GM21825 (cell line): ENCODE measurements around the gene DAPL1.

ENCODE experiments used
- ATAC-seq: cut with Tn5 transposase; IDR thresholded peaks from one replicate; pipeline ENCODE4 v1.9.1; 2021; ENCODE audit warnings: mild to moderate bottlenecking, moderate library complexity; ENCODE audit not compliant: unreplicated experiment

The DAPL1 gene

DNA sequence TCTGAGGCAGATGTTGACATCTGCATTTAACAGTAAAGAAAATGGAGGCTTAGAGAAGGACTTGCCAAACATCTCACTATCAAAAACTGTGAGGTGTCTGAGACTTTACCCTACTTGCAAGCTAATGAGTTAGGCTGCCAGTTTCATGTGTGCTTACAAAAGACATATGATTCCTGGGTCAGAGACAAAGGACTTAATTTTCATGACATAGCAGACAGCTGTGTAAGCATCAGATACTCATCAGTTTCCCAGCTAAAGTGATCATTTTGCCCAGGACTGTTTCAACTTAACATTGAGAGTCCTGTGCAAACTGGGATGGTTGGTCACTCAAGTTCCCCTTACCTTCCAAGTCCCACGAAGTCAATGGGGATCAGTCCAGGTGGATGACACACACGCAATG lies 18.9 kb upstream of the DAPL1 start:
- no peak for ATAC-seq

DNA sequence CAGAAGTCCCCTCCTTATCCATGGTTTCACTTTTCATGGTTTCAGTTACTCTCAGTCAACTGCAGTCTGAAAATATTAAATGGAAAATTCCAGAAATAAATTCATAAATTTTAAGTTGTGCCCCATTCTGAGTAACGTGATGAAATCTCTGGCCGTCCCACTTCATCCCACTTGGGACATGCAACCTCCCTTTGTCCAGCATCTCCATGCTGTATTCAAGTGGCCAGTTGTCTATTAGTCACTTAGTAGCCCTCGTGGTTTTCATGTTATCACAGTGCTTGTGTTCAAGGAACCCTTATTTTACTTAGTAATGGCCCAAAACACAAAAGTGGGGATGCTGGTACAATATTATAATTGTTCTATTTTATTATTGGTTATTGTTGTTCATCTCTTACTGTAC lies 18.0 kb upstream of the DAPL1 start:
- ATAC-seq = no peak

DNA sequence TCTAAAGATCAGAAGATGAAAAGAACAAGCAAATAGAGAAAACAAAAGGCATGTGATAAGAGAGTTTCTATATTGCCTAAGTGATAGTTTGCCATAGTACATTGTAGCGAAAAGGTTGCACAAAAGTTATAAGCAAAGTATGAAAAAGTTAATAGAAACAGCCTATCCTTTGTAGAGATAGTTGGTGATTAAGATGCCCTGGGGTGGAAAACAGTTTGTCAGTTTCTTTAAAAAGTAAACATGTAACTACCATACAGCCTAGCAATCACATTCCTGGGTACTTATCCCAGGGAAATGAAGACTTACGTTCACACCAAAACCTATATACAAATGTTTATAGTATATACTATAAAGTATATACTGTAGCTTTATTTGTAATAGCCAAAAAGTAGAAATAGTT lies 16.9 kb upstream of the DAPL1 start:
- no peak for ATAC-seq

DNA sequence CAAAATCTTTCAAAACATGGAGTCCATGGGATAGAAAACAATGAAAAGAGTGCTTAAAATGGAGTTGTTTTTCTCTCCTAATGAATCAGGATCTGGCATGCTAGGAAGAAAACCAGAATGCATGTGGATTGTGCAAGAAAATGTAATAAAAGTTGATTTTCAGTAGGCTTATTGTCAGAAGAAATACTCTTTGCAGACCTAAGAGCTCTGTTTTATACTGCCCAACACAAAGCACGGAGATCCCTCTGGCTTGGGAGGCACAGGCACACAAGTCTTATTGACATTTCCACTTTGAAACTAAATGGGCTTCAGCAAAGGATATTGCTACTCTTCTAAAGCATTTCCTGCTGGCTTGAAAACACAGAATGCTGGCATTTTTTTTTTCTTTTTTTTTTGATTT lies 15.5 kb upstream of the DAPL1 start:
- no peak for ATAC-seq

DNA sequence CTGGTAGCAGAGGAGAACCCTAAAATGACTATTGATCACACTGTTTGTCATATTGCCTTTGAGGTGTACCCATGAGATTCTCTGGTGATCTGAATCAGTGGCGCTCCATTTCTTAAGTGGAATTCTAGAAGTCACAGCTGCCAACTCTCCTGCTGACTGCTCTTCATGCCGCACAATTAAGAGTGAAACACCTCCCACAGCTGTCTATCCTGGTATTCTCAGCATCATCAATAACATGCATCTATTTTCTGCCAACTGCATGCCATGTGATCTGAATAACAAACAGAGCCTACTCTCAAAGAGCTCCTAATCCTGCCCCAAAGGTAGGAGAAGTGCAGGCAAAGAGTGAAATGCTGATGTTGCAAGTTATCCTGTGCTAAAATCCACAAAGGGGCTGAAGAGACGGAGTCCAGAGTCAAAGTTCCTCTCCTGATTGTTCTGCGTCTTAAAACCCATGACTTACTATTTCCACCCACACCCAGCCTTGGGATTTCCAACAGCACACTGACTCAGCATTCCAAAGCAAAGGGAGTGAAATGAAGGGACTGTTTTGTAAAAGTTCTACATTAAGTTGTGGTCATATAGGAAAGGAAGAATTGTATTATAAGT lies 13.7 kb upstream of the DAPL1 start:
- no peak for ATAC-seq

DNA sequence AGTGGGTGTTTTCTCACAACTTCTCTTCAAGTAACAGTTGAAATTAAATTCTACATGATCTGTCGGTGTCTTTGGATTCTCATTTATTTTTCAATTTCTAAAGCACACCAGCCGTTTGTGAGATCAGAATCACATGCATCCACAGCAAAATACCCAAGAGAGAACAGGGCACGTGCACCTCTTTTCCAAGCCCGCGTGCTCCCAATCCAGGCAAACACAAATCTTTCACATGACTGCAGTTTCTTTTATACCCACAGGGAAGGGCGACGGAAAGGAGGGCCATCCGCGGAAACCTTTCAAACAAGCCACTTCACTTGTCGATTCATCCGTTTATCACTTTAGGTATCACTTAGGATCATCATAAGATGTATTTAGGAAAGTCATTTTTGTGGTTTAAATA lies 13.0 kb upstream of the DAPL1 start:
- no peak for ATAC-seq

DNA sequence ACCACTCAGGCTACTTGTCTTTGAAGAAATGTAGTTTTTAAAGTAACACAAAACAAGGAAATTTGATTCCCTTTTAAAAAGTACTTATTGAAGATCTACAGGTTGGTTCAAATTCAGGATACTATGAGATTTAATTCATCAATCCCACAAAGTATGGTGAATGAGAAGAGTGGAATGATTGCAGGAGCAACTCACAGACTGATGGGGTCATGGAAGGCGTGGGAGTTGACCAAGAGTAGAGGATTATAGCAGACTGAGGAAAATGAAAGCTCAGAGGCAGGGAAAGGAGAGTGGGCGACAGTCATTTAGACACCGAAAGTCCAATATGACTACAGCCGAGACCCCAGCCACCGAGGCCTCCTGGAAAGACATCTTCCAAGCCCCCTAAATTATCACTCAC lies 12.5 kb upstream of the DAPL1 start:
- no peak for ATAC-seq

DNA sequence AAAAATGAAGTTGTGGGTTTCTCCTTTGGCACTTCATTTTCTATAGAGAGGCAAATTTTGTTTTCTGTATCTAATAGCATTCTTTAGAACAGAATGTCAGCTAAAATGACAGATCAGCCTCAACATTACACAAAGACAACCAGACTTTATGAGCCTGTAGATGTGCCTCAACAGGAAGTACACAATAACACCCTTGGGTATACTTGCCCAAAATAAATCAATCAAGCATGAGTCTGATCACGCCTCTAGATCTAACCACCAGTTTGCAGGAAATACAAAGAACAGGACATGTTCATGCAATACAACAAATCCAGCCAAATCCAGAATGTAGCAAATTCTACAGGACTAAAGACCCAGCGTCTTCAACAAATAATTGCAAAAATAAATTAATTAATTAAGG lies 11.2 kb upstream of the DAPL1 start:
- ATAC-seq = no peak

DNA sequence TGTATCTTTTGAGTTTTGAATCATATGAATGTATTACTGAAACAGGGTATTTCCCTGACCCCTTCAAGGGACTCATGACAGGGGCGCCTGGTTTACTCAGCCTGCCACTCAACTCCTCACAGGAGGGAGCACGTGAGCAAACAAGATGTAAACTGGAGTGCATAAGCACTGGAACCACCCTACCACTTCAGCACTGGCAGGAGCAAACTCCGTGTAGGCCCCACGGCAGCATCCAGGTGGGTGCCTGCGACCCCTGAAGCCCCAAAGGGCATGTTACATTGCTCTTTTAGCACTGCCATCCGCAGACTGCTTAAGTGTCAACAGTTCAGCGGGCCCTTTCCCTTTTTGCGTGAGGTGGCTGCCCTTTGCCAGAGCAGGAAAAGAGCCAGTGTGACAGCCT lies 8.2 kb upstream of the DAPL1 start:
- no peak for ATAC-seq

DNA sequence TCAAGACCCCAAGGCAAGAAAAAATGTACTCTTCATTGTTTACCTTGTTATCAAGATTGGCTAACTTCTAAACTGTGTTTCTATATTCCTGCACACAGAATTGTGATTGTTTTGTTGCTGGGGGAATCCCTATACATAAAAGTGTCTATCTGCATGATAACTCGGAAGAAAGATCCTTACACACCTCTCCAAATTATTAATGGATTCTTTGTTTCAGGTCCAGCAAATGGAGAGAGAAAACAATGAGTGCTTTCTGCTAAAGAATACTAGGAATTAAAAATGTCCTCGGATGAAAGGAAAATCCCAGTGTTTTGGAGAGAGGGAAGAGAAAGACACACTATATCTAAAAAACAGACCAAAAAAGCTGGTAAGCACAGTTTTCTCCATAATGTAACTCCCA lies 6.2 kb upstream of the DAPL1 start:
- no peak for ATAC-seq

DNA sequence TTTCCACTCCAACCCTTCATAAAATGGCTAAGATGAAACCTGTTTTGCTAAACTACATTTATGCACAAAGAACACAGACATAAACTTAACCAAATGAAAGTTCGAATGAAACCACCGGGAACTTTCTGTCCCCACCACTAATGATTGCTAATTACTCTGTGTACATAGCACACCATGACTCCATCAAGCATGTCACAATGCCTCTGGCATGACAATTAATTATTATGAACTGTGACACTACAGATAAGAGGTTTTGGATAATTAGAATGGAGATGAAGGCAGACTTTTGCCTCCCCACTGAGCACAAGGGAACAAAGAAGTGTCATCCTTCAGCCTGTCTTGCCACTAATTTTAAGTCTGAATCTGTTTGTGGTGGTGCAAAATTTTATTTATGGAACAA lies 1.5 kb downstream of the DAPL1 start:
- no peak for ATAC-seq

DNA sequence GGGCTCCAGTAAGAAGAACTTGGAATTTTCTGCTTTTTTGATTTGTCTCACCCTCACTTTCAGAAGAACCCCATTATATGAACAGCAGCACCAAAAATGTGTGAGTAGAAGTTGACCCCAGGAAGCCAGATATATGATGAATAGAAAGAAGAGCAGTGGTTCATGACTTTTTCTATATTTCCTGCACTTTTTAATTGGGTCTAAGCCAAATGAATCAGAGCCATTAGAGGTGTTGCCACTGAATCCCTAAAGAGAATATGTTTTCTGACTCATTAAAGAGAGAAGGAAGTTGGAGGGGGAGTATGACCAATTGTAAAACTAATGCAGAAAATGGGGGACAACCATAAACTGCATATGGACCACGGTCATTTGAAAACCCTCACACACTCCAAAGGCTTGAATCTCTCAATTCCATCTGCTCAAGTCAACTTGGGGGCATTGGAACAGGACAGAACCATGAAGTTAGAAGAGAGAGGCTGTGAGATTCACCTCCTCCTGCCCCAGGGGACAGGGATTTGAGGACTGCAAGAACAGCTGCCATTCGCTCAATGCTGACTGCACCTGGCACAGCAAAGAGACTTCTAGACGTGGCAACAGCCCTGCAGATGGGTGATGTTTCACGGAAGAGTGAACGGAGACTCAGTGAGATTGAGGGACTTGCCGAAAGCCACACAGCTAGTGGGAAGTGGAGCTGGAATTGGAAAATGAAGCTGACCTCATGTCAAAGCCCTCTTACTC lies 3.0 kb downstream of the DAPL1 start:
- no peak for ATAC-seq

DNA sequence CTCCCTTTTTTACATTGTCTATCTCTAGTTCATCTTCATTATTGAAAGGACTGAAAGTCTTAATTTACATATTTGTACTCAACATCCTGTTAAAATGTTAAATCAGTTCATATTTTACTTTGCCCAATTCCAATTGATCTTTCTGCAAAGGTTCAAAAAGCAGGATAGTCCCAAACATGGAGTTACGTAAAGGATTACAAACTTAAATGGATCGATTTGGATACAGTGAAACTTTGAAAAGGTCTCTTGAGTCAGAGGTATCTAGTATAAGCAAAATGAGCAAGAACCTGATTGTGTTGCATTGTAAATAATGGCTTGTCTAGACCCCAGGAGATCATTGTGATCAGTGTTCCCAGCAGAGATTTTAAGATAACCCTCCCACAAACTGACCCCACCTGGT lies 4.1 kb downstream of the DAPL1 start:
- no peak for ATAC-seq

DNA sequence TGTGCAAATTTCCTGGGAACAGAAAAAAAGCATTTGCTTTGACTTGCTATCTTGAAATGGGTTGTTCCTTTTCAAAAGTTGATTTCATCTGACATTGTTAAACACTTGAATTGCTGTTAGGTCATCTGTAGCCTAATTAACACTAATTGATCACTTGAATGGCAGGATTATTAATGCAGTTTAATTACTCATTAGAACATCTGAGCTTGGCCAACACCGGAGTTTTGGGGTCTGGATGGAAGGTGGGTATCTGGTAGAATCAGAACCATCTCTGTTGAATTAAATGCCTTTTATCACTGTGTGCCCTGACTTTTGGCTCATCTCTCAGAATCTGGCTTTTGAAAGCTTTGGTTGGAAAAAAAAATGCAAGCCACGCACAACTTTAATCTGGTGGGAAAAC lies 8.4 kb downstream of the DAPL1 start:
- no peak for ATAC-seq

DNA sequence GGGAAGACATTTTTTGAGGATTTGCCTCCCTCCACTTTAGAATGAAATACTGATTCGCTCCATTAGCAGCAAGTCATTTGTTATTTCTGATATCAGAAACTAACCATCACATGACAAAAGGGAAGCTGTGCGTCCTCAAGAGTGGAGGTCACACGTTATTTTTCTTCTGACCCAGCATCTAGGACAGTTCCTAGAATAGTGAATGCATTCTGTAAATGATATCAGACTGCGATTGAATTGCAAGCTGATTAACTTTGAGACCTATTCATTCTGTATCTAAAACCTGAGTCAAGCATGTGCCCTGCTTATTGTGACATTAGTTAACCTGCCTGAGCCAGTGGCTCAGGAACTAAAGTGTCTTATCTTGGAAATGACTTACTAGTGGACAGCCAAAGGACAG lies 10.1 kb downstream of the DAPL1 start:
- ATAC-seq = no peak

DNA sequence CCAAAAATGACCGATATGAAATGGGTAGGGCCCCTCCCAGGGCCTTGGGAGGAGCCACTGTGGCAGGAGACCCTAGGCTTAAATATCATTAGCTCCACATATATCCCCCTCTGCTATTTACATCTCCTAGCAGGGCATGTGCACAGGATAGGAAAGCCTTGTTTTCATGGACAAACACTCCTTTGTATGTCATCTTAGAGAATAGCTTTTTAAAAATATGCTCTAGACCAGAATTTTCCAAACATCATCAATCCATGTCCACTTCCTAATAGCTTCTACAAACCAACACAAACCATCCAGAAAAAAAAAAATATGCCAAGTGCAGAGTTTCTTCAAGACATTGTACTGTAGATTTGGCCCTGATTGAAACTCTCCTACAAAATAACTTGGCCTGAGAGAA lies 10.8 kb downstream of the DAPL1 start:
- no peak for ATAC-seq

DNA sequence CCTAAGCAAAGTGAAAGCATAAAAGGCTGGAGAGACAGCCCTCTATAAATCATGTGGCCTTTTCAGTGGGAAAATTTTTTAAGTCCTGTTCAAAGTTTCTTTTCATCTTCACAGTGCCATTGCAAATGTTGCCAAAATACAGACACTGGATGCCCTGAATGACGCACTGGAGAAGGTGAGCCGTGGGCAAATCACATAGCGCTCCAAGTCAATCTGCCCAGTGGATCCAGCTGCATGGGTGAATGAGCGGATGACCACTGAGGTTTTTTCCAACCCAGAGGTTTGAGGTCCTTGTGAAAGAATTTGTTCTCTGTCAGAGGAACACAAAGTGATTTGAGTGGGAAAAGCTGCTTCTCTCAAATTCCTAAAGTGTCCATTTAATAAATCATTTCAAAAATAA lies 11.8 kb downstream of the DAPL1 start:
- ATAC-seq = no peak

DNA sequence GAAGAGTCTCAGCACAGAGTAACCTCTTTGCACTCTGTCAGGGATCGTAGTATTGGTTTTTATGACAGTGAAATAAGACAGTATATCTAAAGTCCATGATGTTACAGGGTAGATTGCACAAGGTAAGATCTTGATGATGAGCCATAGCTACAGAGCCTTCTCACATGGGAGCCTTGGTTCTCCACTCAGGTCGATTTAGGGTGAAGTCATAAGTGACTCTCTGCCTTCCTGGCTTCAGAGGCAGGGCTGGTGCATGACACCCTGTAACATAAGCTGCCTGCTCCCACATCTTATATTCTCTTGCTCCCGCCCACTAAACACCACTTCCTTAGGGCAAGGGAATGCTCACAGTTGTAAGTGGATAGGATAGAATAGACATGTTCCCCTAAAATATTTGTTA lies 13.3 kb downstream of the DAPL1 start:
- ATAC-seq = no peak

DNA sequence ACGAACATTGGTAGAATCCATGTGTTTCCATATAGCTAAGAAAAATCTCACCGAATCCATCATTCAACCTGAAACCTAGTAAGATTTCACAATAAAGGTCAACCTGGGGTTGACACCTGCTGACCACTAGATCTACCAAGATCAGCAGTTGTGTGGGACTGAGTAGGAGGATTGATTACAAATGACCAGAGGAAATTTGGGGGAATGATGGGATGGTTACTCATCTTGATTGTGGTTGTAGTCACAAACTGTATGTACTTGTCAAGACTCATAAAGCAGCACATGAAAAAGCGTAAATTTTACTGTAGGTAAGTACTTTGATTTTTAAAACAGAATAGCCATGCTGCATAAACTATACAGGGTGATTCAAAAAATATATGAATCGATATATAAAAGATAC lies 14.7 kb downstream of the DAPL1 start:
- ATAC-seq = no peak

DNA sequence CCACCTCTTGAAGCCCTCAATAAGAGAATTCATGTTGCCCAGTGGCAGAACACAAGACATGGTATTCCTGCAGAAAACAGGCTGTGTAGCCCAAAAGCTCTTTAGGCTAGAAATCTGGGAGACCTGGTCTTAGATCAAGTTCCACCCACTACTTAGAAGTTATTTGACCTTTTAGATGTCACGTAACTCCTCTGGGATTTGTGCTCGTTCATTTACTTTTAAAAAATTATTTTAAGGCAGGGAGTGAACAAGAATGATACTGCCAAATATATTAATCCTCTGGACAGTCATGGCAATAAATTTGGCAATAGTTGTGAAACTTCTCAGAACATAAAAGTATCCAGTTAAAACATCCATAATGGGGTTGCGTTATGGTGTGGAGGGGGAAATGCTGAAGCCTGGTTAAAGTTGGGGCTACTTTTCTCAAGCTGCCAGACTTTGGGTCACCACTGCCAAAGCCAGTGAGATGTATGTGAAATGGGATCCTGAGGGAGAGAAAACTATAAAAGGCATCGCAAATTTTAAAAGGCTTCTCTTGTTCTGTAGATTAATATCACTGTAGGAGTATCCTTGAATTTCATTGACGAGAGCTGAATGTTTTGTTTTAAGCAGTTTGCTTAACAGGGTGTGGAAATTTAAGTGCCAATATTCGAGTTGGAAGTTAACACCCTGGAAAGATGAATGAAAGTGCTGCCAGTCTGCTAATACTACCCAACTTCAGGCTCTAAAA lies 15.8 kb downstream of the DAPL1 start:
- no peak for ATAC-seq

DNA sequence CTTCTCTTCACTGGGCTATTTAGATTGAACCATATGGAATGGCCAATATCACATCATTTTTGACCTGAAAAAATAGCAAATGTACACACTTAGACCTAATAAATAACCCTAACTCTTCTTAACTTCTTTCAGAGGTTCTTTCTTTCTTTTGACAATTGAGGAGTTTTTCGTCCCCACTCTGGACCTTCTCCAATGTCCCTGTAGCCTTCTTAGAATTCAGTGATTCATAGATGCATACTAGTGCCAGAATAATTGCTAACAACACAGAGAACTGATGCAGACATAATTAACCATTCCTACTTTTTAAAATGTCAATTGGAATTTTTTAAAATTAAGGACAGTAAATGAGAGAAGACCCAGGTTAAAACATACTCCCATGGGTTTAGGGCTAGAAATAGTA lies 20.0 kb downstream of the DAPL1 start:
- no peak for ATAC-seq

DNA sequence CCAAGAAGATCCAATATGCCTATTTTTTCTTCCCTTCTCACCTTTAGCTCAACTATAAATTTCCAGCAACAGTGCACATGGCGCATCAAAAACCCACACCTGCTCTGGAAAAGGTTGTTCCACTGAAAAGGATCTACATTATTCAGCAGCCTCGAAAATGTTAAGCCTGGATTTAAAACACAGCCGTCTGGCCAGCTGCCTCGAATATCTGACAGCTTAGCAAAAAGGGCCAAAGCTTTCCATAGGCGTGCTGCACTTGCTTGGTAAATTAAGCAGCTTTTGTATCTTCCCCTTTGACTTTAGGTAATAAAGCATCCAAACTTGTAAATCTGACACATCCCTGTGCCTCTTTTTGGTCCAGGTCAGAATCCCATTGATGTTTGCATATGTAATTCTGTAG lies 20.5 kb downstream of the DAPL1 start:
- ATAC-seq = no peak
